T47D (cell line): Measurements from ENCODE around the gene BEND3.
"Not testable (repeated sequence)": the region's sequence is repeated elsewhere in the genome, so short reads cannot be mapped to it uniquely, and the experiment has no call there.

ENCODE experiments used
- DNase-seq, 2 experiments: peaks; one replicate each; pipeline versions ENCODE4 v3.0.0 to v3.0.0-alpha.2; 2011 to 2012; ENCODE audit warnings: low read depth in 1 of 2, low spot score in 1 of 2
- JUND ChIP-seq: IDR thresholded peaks from 2 replicates; pipeline ENCODE4 v1.6.1; 2012; ENCODE audit warnings: low read depth
- in situ Hi-C: cut with HindIII; loops from 2 replicates; pipeline ENCODE4 v1.10.0; 2016; ENCODE audit warnings: low sequenced_read_pairs, low pct_unique_long_range_greater_than_20kb

The BEND3 gene

GRCh38 chr6:107114926-107115694 lies at the start of gene BEND3:
BEND3 (minus strand) TSS chr6:107115515; CDS start chr6:107099285, 16,230 bp downstream.
- in situ Hi-C loops: no loop called here
- peak; percentile 24 to 47 for DNase-seq
- TF ChIP-seq JUND: no peak

DNA sequence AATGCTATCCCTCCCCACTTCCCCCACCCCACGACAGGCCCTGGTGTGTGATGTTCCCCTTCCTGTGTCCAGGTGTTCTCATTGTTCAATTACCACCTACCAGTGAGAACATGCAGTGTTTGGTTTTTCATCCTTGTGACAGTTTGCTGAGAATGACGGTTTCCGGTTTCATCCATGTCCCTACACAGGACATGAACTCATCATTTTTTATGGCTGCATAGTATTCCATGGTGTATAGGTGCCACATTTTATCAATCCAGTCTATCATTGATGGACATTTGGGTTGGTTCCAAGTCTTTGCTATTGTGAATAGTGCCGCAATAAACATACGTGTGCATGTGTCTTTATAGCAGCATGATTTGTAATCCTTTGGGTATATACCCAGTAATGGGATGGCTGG lies 49.0 kb upstream of the BEND3 start:
- in situ Hi-C loops, DNase-seq: not testable (repeated sequence)

DNA sequence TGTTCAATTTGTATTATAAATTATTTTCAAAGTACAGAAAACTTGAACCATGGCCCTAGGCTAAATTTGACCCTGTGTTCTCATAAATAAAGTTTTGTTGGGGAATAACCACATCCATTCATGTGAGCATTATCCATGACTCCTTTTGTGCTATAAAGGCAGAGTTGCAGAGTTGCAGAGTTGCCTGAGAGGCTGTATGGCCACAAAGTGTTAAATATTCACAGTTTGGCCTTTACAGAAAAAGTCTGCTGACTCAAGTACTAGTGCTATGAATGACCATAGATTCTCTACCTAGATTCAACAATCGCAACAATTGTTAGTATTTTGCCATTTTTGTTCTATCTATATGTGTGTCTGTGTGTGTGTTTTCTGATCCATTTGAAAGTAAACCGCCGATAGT lies 46.2 kb upstream of the BEND3 start:
- in situ Hi-C loops: no loop called here
- DNase-seq: no peak
- TF ChIP-seq JUND: no peak

GRCh38 chr6:107156617-107157016 lies 41.3 kb upstream of the BEND3 start:
- in situ Hi-C loops: no loop called here
- DNase-seq: no peak
- TF ChIP-seq JUND: no peak

DNA sequence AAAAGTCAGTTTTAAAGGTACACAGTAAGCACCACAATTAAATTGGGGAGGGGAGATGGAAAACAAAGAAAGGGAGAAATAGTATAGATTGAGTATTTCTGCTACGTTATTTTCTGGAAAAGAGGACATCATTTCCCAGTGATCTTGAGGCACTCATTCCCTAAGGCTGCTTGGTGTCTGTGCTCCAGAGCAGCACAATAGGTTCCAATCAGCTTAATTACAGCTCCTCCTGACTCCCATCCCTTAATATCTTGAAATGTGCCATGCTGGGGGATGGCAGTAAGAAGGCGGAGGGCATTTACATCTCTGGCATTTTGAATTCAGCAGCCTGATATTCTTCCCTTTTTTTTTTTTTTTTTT lies 39.5 kb upstream of the BEND3 start:
- in situ Hi-C loops: no loop called here

GRCh38 chr6:107154131-107154800 lies 39.0 kb upstream of the BEND3 start:
- no peak for DNase-seq
- in situ Hi-C loops: no loop called here
- no peak for TF ChIP-seq JUND

More for the DNA sequence above, 39.5 kb upstream of the BEND3 start:
- no peak for TF ChIP-seq JUND
- DNase-seq: no peak

- TF ChIP-seq JUND: no peak
- DNase-seq: no peak
- in situ Hi-C loops: no loop called here
Measured at GRCh38 chr6:107152638-107153430, 37.5 kb upstream of the BEND3 start.

GRCh38 chr6:107144666-107145065 lies 29.4 kb upstream of the BEND3 start:
- no peak for TF ChIP-seq JUND
- peak in 1 of 2 experiments; percentile 10 for DNase-seq
- in situ Hi-C loops: no loop called here

GRCh38 chr6:107144014-107144413 lies 28.7 kb upstream of the BEND3 start:
- DNase-seq: no peak
- in situ Hi-C loops: no loop called here
- no peak for TF ChIP-seq JUND

DNA sequence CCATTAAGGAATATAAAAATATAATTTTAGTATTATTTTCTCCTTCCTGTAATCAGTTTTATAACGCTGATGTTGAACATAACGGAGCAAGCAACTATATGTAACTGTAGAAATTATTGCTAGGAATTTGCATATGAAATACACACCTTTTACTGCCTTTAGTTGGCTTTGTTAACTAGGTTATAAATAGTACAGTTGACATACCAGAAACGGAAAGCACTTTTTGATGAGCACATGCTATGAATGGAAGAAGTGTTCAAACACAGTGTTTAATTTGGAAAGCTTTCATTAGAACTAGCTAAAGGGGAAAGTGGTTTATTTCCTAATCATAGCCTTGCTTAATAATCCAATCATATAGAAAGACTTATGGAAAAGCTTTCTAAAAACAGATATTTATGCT lies 25.3 kb upstream of the BEND3 start:
- no peak for TF ChIP-seq JUND
- in situ Hi-C loops: no loop called here

DNA sequence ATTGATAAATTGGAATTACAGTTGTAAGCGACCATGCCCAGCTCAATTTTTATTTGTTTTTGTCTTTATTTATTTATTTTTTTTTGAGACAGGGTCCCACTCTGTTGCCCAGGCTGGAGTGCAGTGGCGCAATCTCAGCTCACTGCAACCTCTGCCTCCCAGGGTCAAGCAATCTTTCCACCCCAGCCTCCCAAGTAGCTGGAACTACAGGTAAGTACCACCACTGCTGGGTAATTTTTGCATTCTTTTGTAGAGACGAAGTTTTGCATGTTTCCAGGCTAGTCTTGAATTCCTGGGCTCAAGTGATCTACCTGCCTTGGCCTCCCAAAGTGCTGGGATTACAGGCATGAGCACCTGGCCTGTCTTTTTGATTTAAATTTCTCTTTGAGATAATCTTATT lies 21.0 kb upstream of the BEND3 start:
- in situ Hi-C loops, DNase-seq: not testable (repeated sequence)

More for the DNA sequence above, 25.3 kb upstream of the BEND3 start:
- no peak for DNase-seq

GRCh38 chr6:107135048-107135680 lies 19.8 kb upstream of the BEND3 start:
- DNase-seq, in situ Hi-C loops: not testable (repeated sequence)
